Liver (tissue), 9 donors: Measurements from ENCODE around the gene MT3. TPM values are rescaled to one million over a fixed set of nuclear protein-coding genes. Genes with fewer than 3 reads are reported as not detected.

ENCODE experiments used
- DNase-seq: peaks from one replicate; pipeline ENCODE4 v3.0.0-alpha.2; 2017; ENCODE audit warnings: low spot score
- H3K27ac ChIP-seq, 2 donors: one replicate each; pipeline ENCODE4 v1.7.0; 2013; ENCODE audit warnings: inconsistent platforms in 2 of 2, low read length in 2 of 2, control low read depth in 1 of 2, low read depth in 1 of 2, mild to moderate bottlenecking in 1 of 2
- H3K27me3 ChIP-seq, 4 donors: one replicate each; pipeline versions ENCODE4 v1.6.1 to v1.7.0; 2013; ENCODE audit warnings: low read length in 3 of 4, inconsistent platforms in 1 of 4, mild to moderate bottlenecking in 1 of 4, moderate library complexity in 1 of 4; ENCODE audit not compliant: control insufficient read depth in 4 of 4, insufficient read depth in 4 of 4
- H3K36me3 ChIP-seq, 4 donors: one replicate each; pipeline versions ENCODE4 v1.6.1 to v1.7.0; 2013; ENCODE audit warnings: low read length in 3 of 4, mild to moderate bottlenecking in 3 of 4, low read depth in 1 of 4, moderate library complexity in 1 of 4; ENCODE audit not compliant: control insufficient read depth in 4 of 4, insufficient read depth in 3 of 4
- H3K4me1 ChIP-seq, 4 donors: one replicate each; pipeline versions ENCODE4 v1.6.1 to v1.7.0; 2013; ENCODE audit warnings: low read length in 3 of 4, mild to moderate bottlenecking in 3 of 4, moderate library complexity in 1 of 4; ENCODE audit not compliant: control insufficient read depth in 4 of 4, insufficient read depth in 4 of 4
- H3K4me3 ChIP-seq, 3 donors: one replicate each; pipeline versions ENCODE4 v1.6.1 to v1.7.0; 2013; ENCODE audit warnings: low read length in 3 of 3, control low read depth in 1 of 3, low read depth in 1 of 3, mild to moderate bottlenecking in 1 of 3
- H3K9ac ChIP-seq, 2 donors: one replicate each; pipeline ENCODE4 v1.7.0; 2013; ENCODE audit warnings: low read length in 2 of 2, mild to moderate bottlenecking in 2 of 2, moderate library complexity in 2 of 2, control low read depth in 1 of 2, low read depth in 1 of 2
- H3K9me3 ChIP-seq, 4 donors: one replicate each; pipeline versions ENCODE4 v1.6.1 to v1.7.0; 2013; ENCODE audit warnings: low read length in 3 of 4; ENCODE audit not compliant: control insufficient read depth in 4 of 4
- ATF3 ChIP-seq: IDR thresholded peaks from 2 replicates; pipeline ENCODE4 v1.6.1; 2016; ENCODE audit warnings: antibody characterized with exemption
- CTCF ChIP-seq: fragments of 150-350 bp; IDR thresholded peaks from 2 replicates; pipeline ENCODE4 v1.5.1; 2017; ENCODE audit warnings: improper control_type of control experiment, low read depth, low read length; ENCODE audit not compliant: missing input control
- EGR1 ChIP-seq, 2 donors: IDR thresholded peaks; 2 replicates each; pipeline ENCODE4 v1.6.1; 2016 to 2018; ENCODE audit warnings: antibody characterized with exemption in 2 of 2, low read depth in 2 of 2
- FOXA1 ChIP-seq: IDR thresholded peaks from 2 replicates; pipeline ENCODE4 v1.6.1; 2016; ENCODE audit warnings: antibody characterized with exemption
- FOXA2 ChIP-seq: IDR thresholded peaks from 2 replicates; pipeline ENCODE4 v1.6.1; 2016; ENCODE audit warnings: antibody characterized with exemption
- GABPA ChIP-seq, 2 donors: IDR thresholded peaks in 1 of 2; conservative IDR thresholded peaks in 1 of 2; 2 replicates each; pipeline ENCODE4 v1.6.1; 2016; ENCODE audit warnings: antibody characterized with exemption in 2 of 2, mild to moderate bottlenecking in 1 of 2, moderate library complexity in 1 of 2
- HNF4A ChIP-seq, 2 donors: conservative IDR thresholded peaks; 2 replicates each; pipeline ENCODE4 v1.6.1; 2016; ENCODE audit warnings: antibody characterized with exemption in 2 of 2, mild to moderate bottlenecking in 2 of 2
- HNF4G ChIP-seq: IDR thresholded peaks from 2 replicates; pipeline ENCODE4 v1.6.1; 2016; ENCODE audit warnings: antibody characterized with exemption
- JUND ChIP-seq, 2 donors: IDR thresholded peaks; 2 replicates each; pipeline ENCODE4 v1.6.1; 2016; ENCODE audit warnings: antibody characterized with exemption in 2 of 2
- MAX ChIP-seq: IDR thresholded peaks from 2 replicates; pipeline ENCODE4 v1.6.1; 2016; ENCODE audit warnings: antibody characterized with exemption
- RAD21 ChIP-seq, 2 donors: IDR thresholded peaks; 2 replicates each; pipeline ENCODE4 v1.6.1; 2016; ENCODE audit warnings: antibody characterized with exemption in 2 of 2, mild to moderate bottlenecking in 2 of 2
- REST ChIP-seq: IDR thresholded peaks from 2 replicates; pipeline ENCODE4 v1.6.1; 2016; ENCODE audit warnings: antibody characterized with exemption, mild to moderate bottlenecking
- RXRA ChIP-seq, 2 donors: IDR thresholded peaks; 2 replicates each; pipeline ENCODE4 v1.6.1; 2017 to 2018; ENCODE audit warnings: antibody characterized with exemption in 2 of 2, mild to moderate bottlenecking in 1 of 2
- SP1 ChIP-seq: IDR thresholded peaks from 2 replicates; pipeline ENCODE4 v1.6.1; 2018; ENCODE audit warnings: antibody characterized with exemption, mild to moderate bottlenecking
- TAF1 ChIP-seq: conservative IDR thresholded peaks from 2 replicates; pipeline ENCODE4 v1.6.1; 2016; ENCODE audit warnings: antibody characterized with exemption, mild to moderate bottlenecking
- YY1 ChIP-seq: IDR thresholded peaks from 2 replicates; pipeline ENCODE4 v1.6.1; 2016; ENCODE audit warnings: antibody characterized with exemption, mild to moderate bottlenecking
- WGBS: extraction: QIAGEN DNeasy Blood & Tissue Kit; methylation state at CpG from one replicate; pipeline ENCODE4 v1.1.7; 2013; 5-methylcytosine and 5-hydroxymethylcytosine counted together
- polyA plus RNA-seq, 2 donors: library from polyadenylated mRNA; stranded (reverse) in 1 of 2; unstranded in 1 of 2; fragments of 200-250 nt in 1 of 2; fragments of >200 nt in 1 of 2; fragmentation: Nextera tagmentation in 1 of 2; extraction: Ambion mirVana in 1 of 2; gene quantifications; one replicate each; pipeline versions ENCODE4 v1.2.1 to v1.2.3, GENCODE V29; 2013 to 2015
- total RNA-seq, 2 donors: library from RNA; depleted of rRNA; stranded (reverse); fragments of >200 nt; gene quantifications; one replicate each; pipeline ENCODE4 v1.2.3, GENCODE V29; 2014
- donor health status: healthy.
- donor health status: healthy.
- donor health status: healthy.
- donor health status: healthy.
- donor health status: healthy.

The MT3 gene
- total and polyA plus RNA-seq, 4 donors: not detected

GRCh38 chr16:56606071-56606475 is 16.7 kb downstream of the MT3 start:
- Histone ChIP-seq H3K9ac (peak overlapping the region; percentile 23 to 68), H3K27ac (peak overlapping the region; percentile 98 to 99), H3K27me3 (no peaks in the 10 kb centered on the region), H3K4me1 (peaks cover 6 to 34% (median 9%) of the 10 kb centered on the region in 4 donors), H3K4me3 (peak overlapping the region in 1 of 3 donors; percentile 3), H3K36me3 (no peaks in the 10 kb centered on the region), H3K9me3 (no peaks in the 10 kb centered on the region)
- TF ChIP-seq SP1 (no peak), REST (no peak)
- DNase-seq: no peak
- 33% methylated on average over 3 of the region's 3 CpGs for WGBS

- Histone ChIP-seq H3K4me1 (peaks cover 6 to 37% (median 12%) of the 10 kb centered on the region in 4 donors), H3K4me3 (peak overlapping the region in 2 of 3 donors; percentile 3 to 12), H3K9ac (peak overlapping the region; percentile 22 to 72), H3K9me3 (no peaks in the 10 kb centered on the region), H3K36me3 (no peaks in the 10 kb centered on the region), H3K27me3 (no peaks in the 10 kb centered on the region), H3K27ac (peak overlapping the region; percentile 98 to 99)
- DNase-seq: peak; percentile 52
- 17% methylated on average over 8 of the region's 8 CpGs for WGBS
- TF ChIP-seq EGR1 (IDR thresholded peaks at IDR 0.05; ENCODE audit: low read depth in 2 of 2) (peak in 1 of 2 donors; percentile 6), MAX (no peak), HNF4G (peak; percentile 47), FOXA1 (peak; percentile 12), JUND (IDR thresholded peaks at IDR 0.05) (peak in 1 of 2 donors; percentile 54), ATF3 (no peak), HNF4A (conservative IDR thresholded peaks at IDR 0.05) (peak; percentile 68 to 74), TAF1 (peak; percentile 55), YY1 (peak; percentile 80), RXRA (IDR thresholded peaks at IDR 0.05) (peak in 1 of 2 donors; percentile 90), RAD21 (IDR thresholded peaks at IDR 0.05) (no peak)
Observed at GRCh38 chr16:56606476-56607108, 17.3 kb downstream of the MT3 start.

GRCh38 chr16:56607109-56607618 is 17.8 kb downstream of the MT3 start:
- Histone ChIP-seq H3K4me3 (peak overlapping the region in 1 of 3 donors; percentile 12), H3K9me3 (no peaks in the 10 kb centered on the region), H3K4me1 (peaks cover 6 to 37% (median 12%) of the 10 kb centered on the region in 4 donors), H3K9ac (peak overlapping the region; percentile 4 to 72), H3K27ac (peak overlapping the region; percentile 98 to 99), H3K36me3 (no peaks in the 10 kb centered on the region), H3K27me3 (no peaks in the 10 kb centered on the region)
- 15% methylated on average over 14 of the region's 14 CpGs for WGBS
- DNase-seq: peak; percentile 52
- peak; percentile 17 to 89 for TF ChIP-seq RXRA (IDR thresholded peaks at IDR 0.05)
- no peak for TF ChIP-seq CTCF
- TF ChIP-seq GABPA (IDR thresholded peaks at IDR 0.05 in 1 of 2, conservative IDR thresholded peaks at IDR 0.05 in 1 of 2): peak; percentile 75 to 83
- TF ChIP-seq REST: no peak
- peak; percentile 72 to 96 for TF ChIP-seq EGR1 (IDR thresholded peaks at IDR 0.05; ENCODE audit: low read depth in 2 of 2)
- peak; percentile 2 for TF ChIP-seq FOXA2
- TF ChIP-seq RAD21 (IDR thresholded peaks at IDR 0.05): no peak
- peak; percentile 5 to 56 for TF ChIP-seq JUND (IDR thresholded peaks at IDR 0.05)
